GM12878 (cell line): ENCODE results near the gene HASPIN.

Experiments used
- CREB1 ChIP-seq: IDR thresholded peaks from 2 replicates; pipeline ENCODE4 v1.6.1; 2012; ENCODE audit warnings: low read depth, mild to moderate bottlenecking, inconsistent platforms
- POLR2AphosphoS5 ChIP-seq: IDR thresholded peaks from 2 replicates; pipeline ENCODE4 v1.6.1; 2011; ENCODE audit warnings: mild to moderate bottlenecking, low read length, inconsistent platforms
- RCOR1 ChIP-seq: conservative IDR thresholded peaks from 2 replicates; pipeline ENCODE4 v1.6.1; 2012; ENCODE audit warnings: low read depth, low read length, improper control_type of control experiment
- TF ChIP-seq, protein P1 (sequence below), 3 experiments: IDR thresholded peaks in 2 of 3; conservative IDR thresholded peaks in 1 of 3; 2 replicates each; pipeline ENCODE4 v1.5.1; 2011; ENCODE audit warnings: low read depth in 3 of 3, low read length in 3 of 3, mild to moderate bottlenecking in 3 of 3, control low read depth in 2 of 3, moderate library complexity in 2 of 3, inconsistent platforms in 1 of 3, mixed read lengths in 1 of 3; ENCODE audit not compliant: control insufficient read depth in 2 of 3, insufficient read depth in 1 of 3; ENCODE audit errors: extremely low read depth in 1 of 3
- TF ChIP-seq, protein P2 (sequence below): fragments of 450-650 bp; IDR thresholded peaks from 2 replicates; pipeline ENCODE4 v1.6.1; 2016; ENCODE audit warnings: mild to moderate bottlenecking, moderate library complexity, borderline replicate concordance

DNA sequence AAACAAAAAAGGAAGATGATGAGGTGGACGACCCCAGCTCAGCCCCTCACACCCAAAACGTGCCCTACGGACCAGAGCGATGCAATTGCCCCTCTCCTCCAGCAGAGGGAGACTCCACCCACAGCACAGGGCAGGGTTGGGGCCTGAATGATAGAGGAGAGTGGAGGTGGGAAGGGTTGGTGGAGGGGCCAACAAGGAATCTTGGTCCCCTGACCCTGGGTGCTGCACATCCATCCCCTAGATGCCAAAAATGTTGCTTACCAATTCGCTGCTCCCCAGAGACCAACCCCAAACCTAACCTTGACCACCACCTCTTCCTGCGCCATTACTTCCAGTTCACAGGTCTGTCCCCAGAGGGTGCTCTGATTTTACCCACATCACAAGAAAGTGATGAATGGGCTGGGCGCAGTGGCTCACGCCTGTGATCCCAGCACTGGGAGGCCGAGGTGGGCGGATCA, 40.6 kb upstream of the HASPIN start:
- TF ChIP-seq CREB1 (no peak), RCOR1 (no peak), POLR2AphosphoS5 (no peak)
- TF ChIP-seq, protein P1, sequence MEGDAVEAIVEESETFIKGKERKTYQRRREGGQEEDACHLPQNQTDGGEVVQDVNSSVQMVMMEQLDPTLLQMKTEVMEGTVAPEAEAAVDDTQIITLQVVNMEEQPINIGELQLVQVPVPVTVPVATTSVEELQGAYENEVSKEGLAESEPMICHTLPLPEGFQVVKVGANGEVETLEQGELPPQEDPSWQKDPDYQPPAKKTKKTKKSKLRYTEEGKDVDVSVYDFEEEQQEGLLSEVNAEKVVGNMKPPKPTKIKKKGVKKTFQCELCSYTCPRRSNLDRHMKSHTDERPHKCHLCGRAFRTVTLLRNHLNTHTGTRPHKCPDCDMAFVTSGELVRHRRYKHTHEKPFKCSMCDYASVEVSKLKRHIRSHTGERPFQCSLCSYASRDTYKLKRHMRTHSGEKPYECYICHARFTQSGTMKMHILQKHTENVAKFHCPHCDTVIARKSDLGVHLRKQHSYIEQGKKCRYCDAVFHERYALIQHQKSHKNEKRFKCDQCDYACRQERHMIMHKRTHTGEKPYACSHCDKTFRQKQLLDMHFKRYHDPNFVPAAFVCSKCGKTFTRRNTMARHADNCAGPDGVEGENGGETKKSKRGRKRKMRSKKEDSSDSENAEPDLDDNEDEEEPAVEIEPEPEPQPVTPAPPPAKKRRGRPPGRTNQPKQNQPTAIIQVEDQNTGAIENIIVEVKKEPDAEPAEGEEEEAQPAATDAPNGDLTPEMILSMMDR (IDR thresholded peaks at IDR 0.05 in 2 of 3, conservative IDR thresholded peaks at IDR 0.05 in 1 of 3; ENCODE audit: control insufficient read depth in 2 of 3, extremely low read depth in 1 of 3, insufficient read depth in 1 of 3, low read depth in 3 of 3, low read length in 3 of 3), result peak; percentile 85 to 98 (median 94)
- TF ChIP-seq, protein P2, sequence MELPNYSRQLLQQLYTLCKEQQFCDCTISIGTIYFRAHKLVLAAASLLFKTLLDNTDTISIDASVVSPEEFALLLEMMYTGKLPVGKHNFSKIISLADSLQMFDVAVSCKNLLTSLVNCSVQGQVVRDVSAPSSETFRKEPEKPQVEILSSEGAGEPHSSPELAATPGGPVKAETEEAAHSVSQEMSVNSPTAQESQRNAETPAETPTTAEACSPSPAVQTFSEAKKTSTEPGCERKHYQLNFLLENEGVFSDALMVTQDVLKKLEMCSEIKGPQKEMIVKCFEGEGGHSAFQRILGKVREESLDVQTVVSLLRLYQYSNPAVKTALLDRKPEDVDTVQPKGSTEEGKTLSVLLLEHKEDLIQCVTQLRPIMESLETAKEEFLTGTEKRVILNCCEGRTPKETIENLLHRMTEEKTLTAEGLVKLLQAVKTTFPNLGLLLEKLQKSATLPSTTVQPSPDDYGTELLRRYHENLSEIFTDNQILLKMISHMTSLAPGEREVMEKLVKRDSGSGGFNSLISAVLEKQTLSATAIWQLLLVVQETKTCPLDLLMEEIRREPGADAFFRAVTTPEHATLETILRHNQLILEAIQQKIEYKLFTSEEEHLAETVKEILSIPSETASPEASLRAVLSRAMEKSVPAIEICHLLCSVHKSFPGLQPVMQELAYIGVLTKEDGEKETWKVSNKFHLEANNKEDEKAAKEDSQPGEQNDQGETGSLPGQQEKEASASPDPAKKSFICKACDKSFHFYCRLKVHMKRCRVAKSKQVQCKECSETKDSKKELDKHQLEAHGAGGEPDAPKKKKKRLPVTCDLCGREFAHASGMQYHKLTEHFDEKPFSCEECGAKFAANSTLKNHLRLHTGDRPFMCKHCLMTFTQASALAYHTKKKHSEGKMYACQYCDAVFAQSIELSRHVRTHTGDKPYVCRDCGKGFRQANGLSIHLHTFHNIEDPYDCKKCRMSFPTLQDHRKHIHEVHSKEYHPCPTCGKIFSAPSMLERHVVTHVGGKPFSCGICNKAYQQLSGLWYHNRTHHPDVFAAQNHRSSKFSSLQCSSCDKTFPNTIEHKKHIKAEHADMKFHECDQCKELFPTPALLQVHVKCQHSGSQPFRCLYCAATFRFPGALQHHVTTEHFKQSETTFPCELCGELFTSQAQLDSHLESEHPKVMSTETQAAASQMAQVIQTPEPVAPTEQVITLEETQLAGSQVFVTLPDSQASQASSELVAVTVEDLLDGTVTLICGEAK, result no peak
